GM12878 (cell line): ENCODE results near the gene PCCA. TPM values are rescaled to one million over a fixed set of nuclear protein-coding genes. Genes with fewer than 3 reads are reported as not detected.

Experiments
- ATAC-seq: fragments of 200-7000 bp; cut with Tn5 transposase; 3 replicates; pipeline ENCODE4 v1.9.1; 2020; ENCODE audit warnings: mild to moderate bottlenecking, moderate library complexity
- BruUV-seq: library from RNA; stranded (reverse); fragments of 400-500 nt; replicated peaks from 2 replicates; lab custom pipeline; 2021; lab: Mats Ljungman, UMichigan
- CTCF ChIA-PET: fragments of 300-600 bp; sonication (Branson Sonifier 250); formaldehyde crosslinking; extraction: SDS; loops from one replicate; lab custom pipeline; 2021; ENCODE audit warnings: inconsistent platforms; lab: Yijun Ruan, JAX
- POLR2A ChIA-PET: fragments of 350-600 bp; formaldehyde crosslinking; extraction: SDS; loops from one replicate; lab custom pipeline; 2021; ENCODE audit warnings: inconsistent platforms; lab: Charles Lee
- RAD21 ChIA-PET: fragments of 300-600 bp; sonication (Branson Sonifier 250); formaldehyde crosslinking; loops from one replicate; lab custom pipeline; 2023; ENCODE audit warnings: antibody characterized with exemption; ENCODE audit not compliant: unreplicated experiment; lab: Charles Lee
- SMC1A ChIA-PET: fragments of 300-600 bp; sonication (Branson Sonifier 250); formaldehyde crosslinking; loops from one replicate; lab custom pipeline; 2023; ENCODE audit not compliant: unreplicated experiment, uncharacterized antibody; lab: Charles Lee
- DNase-seq: peaks from one replicate; pipeline ENCODE4 v3.0.0-alpha.2; 2011; ENCODE audit warnings: low read depth, low spot score
- FAIRE-seq: peaks from 3 replicates; lab custom pipeline; 2011; peaks lifted over from hg19 to GRCh38; lab: Jason Lieb, UNC
- H2AFZ ChIP-seq: 2 replicates; pipeline ENCODE4 v1.6.0; 2011; ENCODE audit warnings: low read depth, low read length, control low read depth; ENCODE audit not compliant: control insufficient read depth
- H3K27ac ChIP-seq: 2 replicates; pipeline ENCODE4 v1.5.1; 2011; ENCODE audit warnings: control low read depth; ENCODE audit not compliant: control insufficient read depth, insufficient read depth
- H3K27me3 ChIP-seq, 2 experiments: replicated peaks in 1 of 2; 2 replicates each; pipeline versions ENCODE4 v1.6.0 to v1.6.1; 2011; ENCODE audit warnings: low read length in 1 of 2; ENCODE audit not compliant: control insufficient read depth in 2 of 2, insufficient read depth in 2 of 2
- H3K36me3 ChIP-seq, 2 experiments: 2 replicates each; pipeline ENCODE4 v1.5.1; 2011; ENCODE audit warnings: low read length in 1 of 2; ENCODE audit not compliant: control insufficient read depth in 2 of 2, insufficient read depth in 2 of 2
- H3K4me1 ChIP-seq: 2 replicates; pipeline ENCODE4 v1.6.1; 2011; ENCODE audit warnings: mild to moderate bottlenecking, low read length, moderate library complexity, mixed read lengths; ENCODE audit not compliant: control insufficient read depth, insufficient read depth
- H3K4me2 ChIP-seq: 2 replicates; pipeline ENCODE4 v1.6.0; 2011; ENCODE audit warnings: control low read depth; ENCODE audit not compliant: control insufficient read depth, insufficient read depth
- H3K4me3 ChIP-seq: fragments of 200-600 bp; sonication (generic); 2 replicates; pipeline ENCODE4 v1.5.1; 2016
- H3K79me2 ChIP-seq: 2 replicates; pipeline ENCODE4 v1.6.0; 2011; ENCODE audit warnings: low read length; ENCODE audit not compliant: control insufficient read depth, insufficient read depth
- H3K9ac ChIP-seq: 2 replicates; pipeline ENCODE4 v1.8.0; 2011; ENCODE audit warnings: low read length, control low read depth, mixed read lengths; ENCODE audit not compliant: control insufficient read depth, insufficient read depth
- H3K9me3 ChIP-seq: replicated peaks from 3 replicates; pipeline ENCODE4 v1.5.1; 2011; ENCODE audit warnings: mild to moderate bottlenecking, low read length; ENCODE audit not compliant: control insufficient read depth, insufficient read depth
- H4K20me1 ChIP-seq: 2 replicates; pipeline ENCODE4 v1.6.0; 2011; ENCODE audit not compliant: control insufficient read depth, insufficient read depth
- ATF7 ChIP-seq: fragments of 450-650 bp; IDR thresholded peaks from 2 replicates; pipeline ENCODE4 v1.6.1; 2016; ENCODE audit warnings: low read depth, mild to moderate bottlenecking
- BCL11A ChIP-seq: IDR thresholded peaks from 2 replicates; pipeline ENCODE4 v1.6.1; 2011; ENCODE audit warnings: low read depth, low read length
- BHLHE40 ChIP-seq, 2 experiments: fragments of 450-650 bp in 1 of 2; IDR thresholded peaks; 2 replicates each; pipeline ENCODE4 v1.6.1; 2011 to 2017; ENCODE audit warnings: low read depth in 2 of 2, borderline replicate concordance in 1 of 2, improper control_type of control experiment in 1 of 2, low read length in 1 of 2, mild to moderate bottlenecking in 1 of 2
- CREM ChIP-seq: IDR thresholded peaks from 2 replicates; pipeline ENCODE4 v1.6.1; 2014; ENCODE audit warnings: antibody characterized with exemption, low read depth
- ETV6 ChIP-seq, 2 experiments: fragments of 450-650 bp in 1 of 2; IDR thresholded peaks in 1 of 2; conservative IDR thresholded peaks in 1 of 2; 2 replicates each; pipeline ENCODE4 v1.6.1; 2014; ENCODE audit warnings: antibody characterized with exemption in 1 of 2, borderline replicate concordance in 1 of 2, low read depth in 1 of 2, mild to moderate bottlenecking in 1 of 2, moderate library complexity in 1 of 2
- IKZF2 ChIP-seq, 2 experiments: fragments of 450-650 bp; IDR thresholded peaks; 2 replicates each; pipeline ENCODE4 v1.6.1; 2017; ENCODE audit warnings: mild to moderate bottlenecking in 2 of 2, moderate library complexity in 2 of 2
- MTA2 ChIP-seq: fragments of 450-650 bp; IDR thresholded peaks from 2 replicates; pipeline ENCODE4 v1.6.1; 2016; ENCODE audit warnings: low read depth, mild to moderate bottlenecking, moderate library complexity
- NFYA ChIP-seq: IDR thresholded peaks from 2 replicates; pipeline ENCODE4 v1.6.1; 2011; ENCODE audit warnings: low read depth, mild to moderate bottlenecking, low read length, improper control_type of control experiment, borderline replicate concordance
- YBX1 ChIP-seq: fragments of 450-650 bp; IDR thresholded peaks from 2 replicates; pipeline ENCODE4 v1.6.1; 2016; ENCODE audit warnings: antibody characterized with exemption
- WGBS: methylation state at CpG from one replicate; pipeline ENCODE4 v1.1.6; 2016; ENCODE audit warnings: low lambda C conversion rate; ENCODE audit not compliant: insufficient replicate concordance, insufficient coverage; ENCODE audit errors: missing lambda C conversion rate; 5-methylcytosine and 5-hydroxymethylcytosine counted together
- in situ Hi-C: fragments of 300-500 bp; cut with MboI; formaldehyde crosslinking; loops from 9 replicates; pipeline ENCODE4 v1.14.3; 2018; ENCODE audit warnings: mixed read lengths
- intact Hi-C: fragments of 100-400 bp; cut with micrococcal nuclease; formaldehyde crosslinking; loops from one replicate; pipeline ENCODE4 v1.14.2; 2022; ENCODE audit not compliant: unreplicated experiment
- polyA plus RNA-seq, 11 experiments: library from polyadenylated mRNA; depleted of rRNA in 4 of 11; unstranded in 6 of 11; stranded (reverse) in 5 of 11; fragments of >200 nt; fragmentation: Nextera tagmentation in 4 of 11; fragmentation: Illumina TruSeq in 1 of 11; extraction: Ambion mirVana in 4 of 11; extraction: Trizol in 1 of 11; gene quantifications; 1 replicate in 1 of 11; 2 replicates in 10 of 11; pipeline versions ENCODE4 v1.2.1 to v1.2.3, GENCODE V29; 2011 to 2016; ENCODE audit warnings: inconsistent platforms in 2 of 11, missing spikeins in 2 of 11, low read depth in 1 of 11
- total RNA-seq, 4 experiments: library from RNA; depleted of rRNA in 3 of 4; stranded (reverse); fragments of >200 nt in 3 of 4; fragmentation: Illumina TruSeq in 1 of 4; extraction: Trizol in 1 of 4; gene quantifications; 2 replicates each; pipeline versions ENCODE4 v1.2.1 to v1.2.3, GENCODE V29; 2013 to 2021
- TF ChIP-seq, protein P1 (sequence below): fragments of 450-650 bp; IDR thresholded peaks from 2 replicates; pipeline ENCODE4 v1.6.1; 2018; ENCODE audit warnings: borderline replicate concordance, mild to moderate bottlenecking; ENCODE audit not compliant: partially characterized antibody
- TF ChIP-seq, protein P2 (sequence below): fragments of 450-650 bp; IDR thresholded peaks from 2 replicates; pipeline ENCODE4 v1.6.1; 2017; ENCODE audit warnings: antibody characterized with exemption, mild to moderate bottlenecking, moderate library complexity

Gene PCCA
- total and polyA plus RNA-seq, 10 of the 15 experiments (the other 5 are each of a cell fraction or from before 2014, with no cell fraction given), result 5.9 to 18.2 (median 12.4) TPM

DNA sequence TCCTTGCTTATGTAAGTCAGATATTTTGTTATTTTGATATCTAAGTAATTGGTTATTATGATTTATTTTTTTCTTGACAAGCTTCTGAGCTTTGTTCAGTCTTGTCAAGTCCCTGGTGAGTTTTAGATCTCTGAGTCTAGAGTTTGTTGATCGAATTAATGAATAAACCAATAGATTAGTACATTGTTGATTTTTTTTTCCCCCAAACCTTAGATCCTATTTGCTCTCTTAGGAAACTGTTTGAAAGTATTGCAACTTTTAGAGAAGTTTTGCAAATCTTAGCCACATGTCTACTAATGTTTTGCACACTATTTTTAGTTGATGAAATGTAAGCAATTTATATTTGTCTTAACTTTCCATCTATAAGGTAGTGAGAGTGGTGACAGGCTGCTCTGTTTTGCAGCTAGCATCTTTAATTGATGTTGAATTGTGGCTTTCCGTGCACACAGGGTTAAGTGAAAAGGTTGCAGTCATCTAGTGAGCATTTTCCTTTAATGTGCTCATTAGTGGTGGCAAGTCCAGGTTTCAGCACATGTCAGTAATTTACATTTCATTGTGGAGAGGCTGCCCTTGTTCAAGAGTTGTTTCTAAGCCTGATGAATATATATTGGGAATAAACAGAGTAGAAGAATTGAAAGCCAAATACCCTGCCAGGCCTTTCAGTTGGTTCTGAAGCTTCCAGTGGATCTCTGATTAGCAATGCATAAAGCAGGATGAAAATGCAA is 86.3 kb downstream of the PCCA start:
- no peak overlapping the region for H3K4me3 ChIP-seq
- no peak for DNase-seq
- RAD21 ChIA-PET, result no interaction called here
- H3K9ac ChIP-seq, result no peak overlapping the region
- WGBS, result 98% methylated on average over 2 of the region's 2 CpGs
- H3K79me2 ChIP-seq, result no peaks in the 10 kb centered on the region
- no peaks in the 10 kb centered on the region for H3K4me1 ChIP-seq
- H3K4me2 ChIP-seq, result no peak overlapping the region
- no TSS peak for BruUV-seq
- FAIRE-seq, result no peak
- POLR2A ChIA-PET, result interaction anchor here (0.6 kb wide), 1 partner anchor 28 kb away, joined by 3 read pairs; no protein-coding TSS in a partner anchor
- no peak overlapping the region for H2AFZ ChIP-seq
- SMC1A ChIA-PET, result no interaction called here
- in situ Hi-C loops (no loop called here), intact Hi-C loops (loop anchor here (1.0 kb wide), 1 partner anchor 45 kb away; no protein-coding TSS in a partner anchor)
- CTCF ChIA-PET, result no interaction called here
- no peaks in the 10 kb centered on the region; the same call in 2 of the 3 replicates for H3K9me3 ChIP-seq
- no peak overlapping the region for H3K27ac ChIP-seq
- H3K36me3 ChIP-seq, result no peaks in the 10 kb centered on the region
- ATAC-seq, result peak; percentile 60
- H4K20me1 ChIP-seq, result no peaks in the 10 kb centered on the region
- TF ChIP-seq, protein P1, sequence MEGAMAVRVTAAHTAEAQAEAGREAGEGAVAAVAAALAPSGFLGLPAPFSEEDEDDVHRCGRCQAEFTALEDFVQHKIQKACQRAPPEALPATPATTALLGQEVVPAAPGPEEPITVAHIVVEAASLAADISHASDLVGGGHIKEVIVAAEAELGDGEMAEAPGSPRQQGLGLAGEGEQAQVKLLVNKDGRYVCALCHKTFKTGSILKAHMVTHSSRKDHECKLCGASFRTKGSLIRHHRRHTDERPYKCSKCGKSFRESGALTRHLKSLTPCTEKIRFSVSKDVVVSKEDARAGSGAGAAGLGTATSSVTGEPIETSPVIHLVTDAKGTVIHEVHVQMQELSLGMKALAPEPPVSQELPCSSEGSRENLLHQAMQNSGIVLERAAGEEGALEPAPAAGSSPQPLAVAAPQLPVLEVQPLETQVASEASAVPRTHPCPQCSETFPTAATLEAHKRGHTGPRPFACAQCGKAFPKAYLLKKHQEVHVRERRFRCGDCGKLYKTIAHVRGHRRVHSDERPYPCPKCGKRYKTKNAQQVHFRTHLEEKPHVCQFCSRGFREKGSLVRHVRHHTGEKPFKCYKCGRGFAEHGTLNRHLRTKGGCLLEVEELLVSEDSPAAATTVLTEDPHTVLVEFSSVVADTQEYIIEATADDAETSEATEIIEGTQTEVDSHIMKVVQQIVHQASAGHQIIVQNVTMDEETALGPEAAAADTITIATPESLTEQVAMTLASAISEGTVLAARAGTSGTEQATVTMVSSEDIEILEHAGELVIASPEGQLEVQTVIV, result no peak
- TF ChIP-seq NFYA (no peak), YBX1 (no peak), MTA2 (peak; percentile 88), ATF7 (0 out of 2 replicates have a peak, but pooled peaks have one; percentile 12), ETV6 (conservative IDR thresholded peaks at IDR 0.05 in 1 of 2, IDR thresholded peaks at IDR 0.05 in 1 of 2; ENCODE audit: borderline replicate concordance in 1 of 2, low read depth in 1 of 2) (no peak), BCL11A (peak; percentile 87), IKZF2 (IDR thresholded peaks at IDR 0.05) (peak in 1 of 2 experiments; percentile 33; a peak in 1 of 4 replicates), BHLHE40 (IDR thresholded peaks at IDR 0.05; ENCODE audit: borderline replicate concordance in 1 of 2, low read depth in 2 of 2, low read length in 1 of 2) (peak; percentile 63 to 70), CREM (no peak)
- TF ChIP-seq, protein P2, sequence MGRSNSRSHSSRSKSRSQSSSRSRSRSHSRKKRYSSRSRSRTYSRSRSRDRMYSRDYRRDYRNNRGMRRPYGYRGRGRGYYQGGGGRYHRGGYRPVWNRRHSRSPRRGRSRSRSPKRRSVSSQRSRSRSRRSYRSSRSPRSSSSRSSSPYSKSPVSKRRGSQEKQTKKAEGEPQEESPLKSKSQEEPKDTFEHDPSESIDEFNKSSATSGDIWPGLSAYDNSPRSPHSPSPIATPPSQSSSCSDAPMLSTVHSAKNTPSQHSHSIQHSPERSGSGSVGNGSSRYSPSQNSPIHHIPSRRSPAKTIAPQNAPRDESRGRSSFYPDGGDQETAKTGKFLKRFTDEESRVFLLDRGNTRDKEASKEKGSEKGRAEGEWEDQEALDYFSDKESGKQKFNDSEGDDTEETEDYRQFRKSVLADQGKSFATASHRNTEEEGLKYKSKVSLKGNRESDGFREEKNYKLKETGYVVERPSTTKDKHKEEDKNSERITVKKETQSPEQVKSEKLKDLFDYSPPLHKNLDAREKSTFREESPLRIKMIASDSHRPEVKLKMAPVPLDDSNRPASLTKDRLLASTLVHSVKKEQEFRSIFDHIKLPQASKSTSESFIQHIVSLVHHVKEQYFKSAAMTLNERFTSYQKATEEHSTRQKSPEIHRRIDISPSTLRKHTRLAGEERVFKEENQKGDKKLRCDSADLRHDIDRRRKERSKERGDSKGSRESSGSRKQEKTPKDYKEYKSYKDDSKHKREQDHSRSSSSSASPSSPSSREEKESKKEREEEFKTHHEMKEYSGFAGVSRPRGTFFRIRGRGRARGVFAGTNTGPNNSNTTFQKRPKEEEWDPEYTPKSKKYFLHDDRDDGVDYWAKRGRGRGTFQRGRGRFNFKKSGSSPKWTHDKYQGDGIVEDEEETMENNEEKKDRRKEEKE, result no peak
- no peaks in the 10 kb centered on the region for H3K27me3 ChIP-seq
